Activated CD8-positive, alpha-beta memory T cell treated with anti-CD3 and anti-CD28 coated beads for 24 hours (primary cell): ENCODE data around the gene EYA3.

Source experiments
- DNase-seq: peaks from one replicate; pipeline ENCODE4 v3.0.0-alpha.2; 2020

Gene EYA3

GRCh38 chr1:28112388-28113241 is 24.2 kb upstream of the EYA3 start:
- no peak for DNase-seq

GRCh38 chr1:28111157-28111556 is 22.7 kb upstream of the EYA3 start:
- DNase-seq = no peak

- no peak for DNase-seq
Observed at GRCh38 chr1:28110555-28110954, 22.1 kb upstream of the EYA3 start.

GRCh38 chr1:28109639-28110038 is 21.2 kb upstream of the EYA3 start:
- no peak for DNase-seq

DNA sequence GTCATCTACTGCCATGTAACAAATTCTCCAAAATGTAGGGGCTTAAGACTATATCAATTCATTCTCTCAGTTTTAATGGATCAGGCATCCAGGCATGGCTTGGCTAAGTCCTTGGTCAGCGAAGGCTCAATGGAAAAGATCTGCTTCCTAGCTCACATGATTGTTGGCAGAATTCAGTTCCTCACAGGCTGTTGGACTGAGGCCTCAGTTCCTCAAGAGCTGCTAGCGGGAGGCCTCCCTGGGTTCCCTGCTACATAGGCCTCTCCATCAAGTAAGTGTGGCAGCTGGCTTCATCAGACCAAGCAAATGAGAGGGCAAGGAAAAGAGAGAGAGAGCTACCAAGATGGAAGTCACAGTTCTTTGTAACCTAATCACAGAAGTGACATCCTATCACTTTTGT is 19.6 kb upstream of the EYA3 start:
- no peak for DNase-seq

DNA sequence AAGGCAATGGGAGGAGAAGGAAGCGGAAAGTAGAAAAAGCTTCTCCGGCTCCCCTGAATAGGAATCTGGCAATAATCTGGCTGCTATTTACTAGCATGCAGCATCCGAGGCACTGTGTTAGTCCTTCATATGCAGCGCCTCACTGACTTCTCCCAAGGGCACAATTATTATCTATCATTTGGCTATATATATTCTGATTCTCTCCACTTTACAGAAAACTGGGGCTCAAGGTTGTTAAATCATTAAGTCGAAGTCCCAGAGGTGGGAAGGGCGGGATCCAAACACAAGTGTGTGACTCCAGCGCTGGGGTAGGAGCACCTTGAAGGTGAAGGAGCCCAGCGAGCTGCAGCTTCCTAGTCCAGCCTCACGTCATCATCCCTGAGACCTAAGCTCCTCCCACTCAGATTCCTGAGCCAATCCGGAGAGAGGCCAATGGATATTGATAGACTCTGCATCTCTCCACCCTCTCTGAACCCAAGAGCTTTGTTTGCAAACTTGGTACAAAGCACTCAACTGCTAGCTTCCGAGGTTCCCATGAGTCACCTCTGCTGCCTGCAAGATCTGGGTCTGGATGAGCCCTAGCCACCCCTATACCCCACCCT is 16.6 kb upstream of the EYA3 start:
- DNase-seq = peak; percentile 42

DNA sequence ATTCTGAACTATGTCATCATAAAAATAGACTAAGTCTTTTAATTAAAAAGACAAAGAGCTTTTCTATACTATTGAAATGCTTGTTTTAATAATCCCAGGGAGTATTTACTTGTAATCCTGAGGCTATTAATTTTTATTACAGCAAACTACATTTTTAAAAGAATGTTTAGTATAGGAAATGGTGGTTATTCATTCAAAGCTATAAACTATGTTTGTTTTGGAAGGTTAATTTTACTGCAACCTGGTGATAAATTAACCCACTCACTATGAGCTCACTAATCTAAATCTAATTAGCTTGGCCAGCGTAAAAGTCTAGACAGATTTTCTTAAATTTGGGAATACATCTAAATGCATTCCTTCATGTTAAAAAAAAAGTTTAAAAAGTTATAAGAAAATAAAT is 13.8 kb upstream of the EYA3 start:
- DNase-seq = no peak

- peak; percentile 52 for DNase-seq
Observed at GRCh38 chr1:28099050-28099769, 10.8 kb upstream of the EYA3 start.

DNA sequence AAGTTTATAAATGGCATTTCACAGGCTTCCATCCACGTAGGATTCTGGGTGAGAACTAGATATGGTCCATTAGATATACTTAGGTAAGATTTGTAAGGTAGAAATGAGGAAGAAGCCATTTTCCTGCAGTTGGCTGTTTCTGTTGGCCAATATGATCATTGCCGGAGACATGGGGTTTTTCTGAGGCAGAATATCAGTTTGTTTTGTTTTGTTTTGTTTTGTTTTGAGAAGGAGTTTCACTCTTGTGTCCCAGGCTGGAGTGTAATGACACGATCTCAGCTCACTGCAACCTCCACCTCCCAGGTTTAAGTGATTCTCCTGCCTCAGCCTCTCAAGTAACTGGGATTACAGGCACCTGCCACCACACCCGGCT is 8.7 kb upstream of the EYA3 start:
- no peak for DNase-seq

DNA sequence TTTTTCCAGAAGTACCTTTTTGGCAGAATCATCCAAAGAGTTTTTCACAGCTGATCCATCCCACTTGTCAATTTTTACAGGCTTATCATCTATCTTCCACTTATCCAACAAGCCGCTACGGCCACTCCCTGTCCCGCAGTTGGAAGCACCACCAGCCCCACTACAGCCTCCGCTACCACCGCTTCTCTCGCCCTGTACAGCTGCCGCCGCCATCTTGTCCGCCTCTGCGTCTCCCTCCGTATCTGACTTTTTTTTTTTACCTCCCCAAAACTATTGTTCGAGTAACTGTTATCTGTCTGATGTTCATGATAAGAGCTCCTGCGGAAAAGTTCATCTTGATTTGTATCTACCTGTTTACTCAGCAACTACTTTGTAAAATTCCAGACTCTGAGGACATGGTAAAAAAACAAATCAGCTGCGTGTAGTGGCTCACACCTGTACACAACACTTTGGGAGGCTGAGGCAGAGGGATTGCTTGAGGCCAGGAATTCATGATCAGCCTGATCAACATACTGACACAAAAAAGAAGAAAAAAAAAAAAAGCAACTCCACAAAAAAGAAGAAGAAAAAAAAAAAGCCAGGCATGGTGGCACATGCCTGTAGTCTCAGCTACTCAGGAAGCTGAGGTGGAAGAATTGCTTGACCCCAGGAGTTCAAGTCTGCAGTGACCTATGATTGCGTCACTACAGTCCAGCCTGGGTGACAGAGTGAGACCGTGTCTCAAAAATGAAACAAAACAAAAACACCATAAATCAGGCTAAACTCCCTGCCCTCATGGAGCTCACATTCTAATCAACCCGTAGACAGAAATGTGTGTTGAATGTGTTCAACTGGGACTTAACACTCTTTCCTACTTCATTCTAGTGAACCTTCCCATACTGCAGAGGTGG is 8.0 kb upstream of the EYA3 start:
- no peak for DNase-seq

DNA sequence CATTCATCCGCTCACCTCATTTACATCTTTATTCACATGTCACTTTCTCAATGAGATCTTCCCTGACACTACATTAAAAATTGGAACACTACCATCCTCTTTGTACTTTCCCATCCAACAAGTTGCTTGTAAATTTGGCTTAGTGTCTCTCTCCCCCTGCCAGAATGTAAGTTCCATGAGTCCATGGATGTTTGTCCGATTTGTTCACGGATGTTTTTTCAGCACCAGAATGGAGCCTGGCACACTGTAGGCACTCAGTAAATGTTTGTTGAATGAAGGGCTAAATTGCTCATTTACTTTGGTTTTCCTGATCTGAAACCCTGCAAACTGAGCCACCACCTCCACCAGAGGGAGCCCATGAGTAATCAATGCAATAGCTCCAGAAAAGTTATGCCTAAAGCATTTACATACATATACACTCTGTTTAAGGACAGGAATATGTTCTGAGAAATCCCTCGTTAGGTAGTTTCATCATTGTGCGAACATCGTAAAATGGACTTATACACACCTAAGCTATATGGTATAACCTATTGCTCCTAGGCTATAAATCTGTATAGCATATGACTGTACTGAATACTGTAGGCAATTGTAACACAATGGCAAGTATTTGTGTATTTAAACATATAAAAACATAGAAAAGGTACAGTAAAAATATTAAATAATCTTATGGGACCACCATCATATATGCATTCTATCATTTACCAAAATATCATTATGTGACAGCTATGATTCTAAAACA is 2.8 kb upstream of the EYA3 start:
- peak; percentile 90 for DNase-seq

GRCh38 chr1:28087614-28088167 is 719 bp downstream of the EYA3 start:
- peak; percentile 64 for DNase-seq

DNA sequence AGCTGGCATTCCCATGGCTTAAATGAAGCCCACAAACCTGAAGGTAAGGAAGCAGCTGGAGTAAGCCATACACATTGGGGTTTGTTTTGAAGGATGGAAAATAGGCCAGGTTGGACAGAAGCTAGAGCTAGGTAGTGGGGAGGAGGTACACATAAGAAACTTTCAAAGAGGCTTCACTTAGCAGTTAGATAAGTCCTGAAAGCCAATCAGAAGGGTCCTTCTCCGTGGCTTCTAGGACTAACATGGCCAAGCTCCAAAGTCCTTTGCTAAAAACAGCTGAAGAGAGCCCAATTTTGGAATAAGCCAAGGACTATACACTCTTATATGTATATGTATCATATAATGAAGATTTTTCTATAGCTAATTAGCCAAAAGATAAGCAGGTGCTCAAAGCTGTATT is 1.8 kb downstream of the EYA3 start:
- no peak for DNase-seq

- DNase-seq = no peak
Observed at GRCh38 chr1:28085129-28085528, 3.3 kb downstream of the EYA3 start.

GRCh38 chr1:28083876-28084275 is 4.5 kb downstream of the EYA3 start:
- no peak for DNase-seq

GRCh38 chr1:28078680-28079626 is 9.5 kb downstream of the EYA3 start:
- no peak for DNase-seq

DNA sequence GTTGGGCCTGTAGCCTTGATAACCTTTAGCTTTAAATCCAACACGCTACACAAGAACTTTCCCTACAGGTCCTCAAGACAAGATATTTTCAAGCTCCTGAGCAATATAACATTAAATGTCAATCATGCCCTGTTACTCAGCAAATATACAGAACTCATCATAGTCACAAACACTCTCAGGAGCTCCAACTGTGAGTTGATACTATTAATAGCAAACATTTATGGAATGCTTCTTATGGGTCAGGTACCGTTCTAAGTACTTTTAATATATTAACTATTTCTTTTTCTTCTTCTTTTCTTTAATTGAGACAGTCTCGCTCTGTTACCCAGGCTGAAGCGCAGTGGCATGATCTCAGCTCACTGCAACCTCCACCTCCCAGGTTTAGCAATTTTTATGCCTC is 10.1 kb downstream of the EYA3 start:
- DNase-seq = no peak

DNA sequence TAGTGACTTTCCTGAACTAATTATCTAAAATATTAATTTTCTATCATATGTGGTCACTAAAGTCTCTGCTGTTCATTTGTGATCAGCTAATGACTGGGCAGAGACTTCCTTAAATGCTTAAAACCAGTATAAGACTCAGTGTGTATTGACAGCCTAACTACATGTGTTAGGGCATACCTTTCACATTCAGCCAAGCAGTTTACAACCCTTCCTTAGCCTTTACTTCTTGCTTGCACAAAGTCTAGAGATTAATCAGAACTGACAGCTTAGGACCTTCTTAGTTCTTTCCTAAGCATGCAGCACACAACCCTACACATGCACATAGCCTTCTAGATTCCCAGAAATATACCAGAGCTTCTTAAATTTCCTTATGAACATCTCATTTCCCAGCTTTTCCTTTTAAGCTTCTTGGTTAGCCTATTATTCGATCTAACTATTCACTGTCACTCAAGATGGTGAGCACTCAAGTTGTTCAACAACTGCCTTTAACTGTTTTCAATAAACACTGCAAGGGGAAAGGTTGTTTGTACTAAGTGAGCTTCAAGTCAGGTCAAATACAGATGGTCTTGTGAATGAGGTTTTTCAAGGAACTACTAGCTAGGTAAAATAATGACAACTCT is 13.4 kb downstream of the EYA3 start:
- DNase-seq = no peak

DNA sequence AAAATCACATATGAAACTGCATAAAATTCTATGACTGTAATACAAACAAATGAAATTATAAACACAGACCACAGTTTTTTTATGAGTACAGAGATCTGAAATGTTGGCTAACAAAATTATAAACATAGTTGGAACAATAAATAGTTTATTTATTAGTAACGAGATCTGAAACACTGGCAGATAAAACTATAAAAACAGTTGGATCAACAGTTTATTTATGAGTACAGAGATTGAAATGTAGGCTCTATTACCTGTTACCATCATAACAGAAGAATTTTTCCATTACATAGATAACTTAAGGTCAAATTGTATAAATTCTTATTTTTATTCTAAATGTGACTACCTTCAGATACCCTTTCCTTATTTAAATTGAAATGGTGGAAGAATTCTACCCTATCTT is 14.5 kb downstream of the EYA3 start:
- DNase-seq = no peak

GRCh38 chr1:28071813-28072212 is 16.6 kb downstream of the EYA3 start:
- no peak for DNase-seq
